HG02759 (cell line): ENCODE results near the gene CDK3.
"Not testable (repeated sequence)": the region's sequence is repeated elsewhere in the genome, so short reads cannot be mapped to it uniquely, and the experiment has no call there.

Source experiments
- ATAC-seq: cut with Tn5 transposase; IDR thresholded peaks from one replicate; pipeline ENCODE4 v1.9.1; 2021; ENCODE audit warnings: mild to moderate bottlenecking, moderate library complexity; ENCODE audit not compliant: unreplicated experiment

Gene CDK3

DNA sequence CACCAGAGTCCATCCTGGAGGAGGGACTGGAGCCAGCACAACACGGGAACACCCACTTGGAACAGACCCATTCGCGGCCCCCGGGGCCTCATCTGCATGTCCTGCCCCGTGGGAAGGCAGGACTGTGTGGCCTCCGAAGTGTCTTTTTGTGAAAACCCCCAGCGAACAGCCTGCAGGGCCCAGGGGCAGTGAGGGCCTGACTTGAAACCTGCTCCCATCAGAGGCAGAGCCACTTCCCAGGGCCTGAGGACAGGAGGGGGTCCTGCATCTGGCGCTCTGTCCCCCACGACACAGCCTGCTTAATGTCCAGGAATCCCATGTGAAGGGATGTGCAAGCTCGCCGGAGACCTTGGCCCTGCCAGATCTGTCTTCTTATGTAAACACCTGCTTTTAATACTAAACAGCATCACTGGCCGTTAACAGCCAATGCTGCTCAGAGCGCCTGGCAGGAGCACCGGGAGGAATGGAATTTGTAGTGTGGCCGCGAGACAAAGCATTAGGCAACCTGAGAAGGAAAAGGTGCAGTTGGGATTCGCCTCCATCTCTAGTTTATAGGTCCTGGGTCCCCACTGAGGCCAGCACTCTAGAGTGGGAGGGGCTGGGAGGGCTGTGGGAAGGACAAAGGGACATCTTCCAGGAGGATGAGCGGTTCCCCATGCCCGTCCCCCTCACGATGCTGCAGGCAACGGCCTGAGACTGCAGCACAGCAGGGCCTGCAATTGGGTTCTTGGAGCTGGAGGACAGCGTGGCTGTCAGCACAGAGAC is 36.0 kb downstream of the CDK3 start:
- no peak for ATAC-seq

DNA sequence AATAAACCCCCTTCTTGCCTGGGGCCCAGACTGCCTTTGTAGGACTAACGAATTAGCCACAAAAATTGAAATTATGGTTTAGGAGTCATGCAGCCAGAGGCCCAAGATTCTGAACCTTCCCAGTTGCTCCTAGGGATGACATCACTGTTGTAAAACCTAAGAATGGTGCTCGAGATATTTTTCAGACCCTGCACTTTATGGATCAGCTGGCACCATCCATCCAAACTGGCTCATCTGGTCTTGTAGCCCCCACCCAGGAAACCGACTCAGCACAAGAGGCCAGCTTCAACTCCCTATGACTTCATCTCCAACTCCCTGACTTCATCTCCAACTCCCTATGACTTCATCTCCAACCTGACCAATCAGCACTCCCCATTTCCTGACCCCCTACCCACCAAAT is 37.4 kb downstream of the CDK3 start:
- ATAC-seq: no peak

DNA sequence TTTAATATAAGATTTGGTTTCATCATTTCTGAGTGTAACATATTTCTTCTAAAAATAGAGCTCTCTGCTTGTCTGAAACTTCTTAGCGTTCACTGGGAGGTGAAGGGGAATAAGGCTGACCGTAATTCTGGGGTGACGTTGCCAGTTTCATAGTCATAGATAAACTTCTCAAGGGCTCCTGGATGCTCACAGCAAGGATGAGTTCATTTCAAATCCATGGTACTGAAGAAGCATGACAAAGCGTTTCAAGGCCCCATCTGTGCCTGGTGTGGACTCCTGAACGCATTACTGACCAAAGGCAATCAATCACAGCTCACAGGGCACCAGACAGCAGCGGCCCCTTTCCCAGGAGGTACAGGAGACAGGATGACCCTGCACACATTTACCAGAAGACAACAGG is 38.5 kb downstream of the CDK3 start:
- no peak for ATAC-seq

DNA sequence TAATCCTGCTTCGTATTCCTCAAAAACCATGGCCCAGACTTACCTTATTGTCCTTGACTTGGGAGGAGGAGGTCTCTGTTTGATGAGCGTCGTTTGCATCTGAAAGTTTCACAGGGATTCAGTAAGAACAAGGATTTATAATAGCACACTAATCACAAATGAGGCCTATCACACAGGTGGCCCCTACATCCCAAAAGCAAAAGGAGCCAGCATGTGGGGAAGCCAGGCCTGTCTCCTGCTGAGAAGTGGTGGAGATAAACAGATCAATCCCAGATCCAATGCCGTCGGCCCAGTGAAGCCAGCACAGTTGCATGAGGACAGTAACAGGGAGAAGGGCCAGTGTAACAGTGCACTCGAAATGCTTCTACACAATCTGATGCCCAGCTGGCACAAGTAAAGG is 39.7 kb downstream of the CDK3 start:
- no peak for ATAC-seq

DNA sequence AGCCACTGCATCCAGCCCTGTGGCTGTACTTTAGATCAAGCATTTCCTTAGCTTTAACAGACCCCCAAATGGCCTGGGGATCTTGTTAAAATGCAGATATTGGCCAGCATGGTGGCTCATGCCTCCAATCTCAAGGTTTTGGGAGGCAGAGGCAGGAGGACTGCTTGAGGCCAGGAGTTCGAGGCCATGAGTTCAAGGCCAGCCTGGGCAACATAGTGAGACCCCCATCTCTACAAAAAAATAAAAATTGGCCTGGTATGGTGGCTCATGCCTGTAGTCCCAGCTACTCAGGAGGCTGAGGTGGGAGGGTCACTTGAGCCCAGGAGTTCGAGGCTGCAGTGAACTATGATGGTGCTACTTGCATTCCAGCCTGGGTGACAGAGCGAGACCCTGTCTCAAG is 42.2 kb downstream of the CDK3 start:
- ATAC-seq: not testable (repeated sequence)

DNA sequence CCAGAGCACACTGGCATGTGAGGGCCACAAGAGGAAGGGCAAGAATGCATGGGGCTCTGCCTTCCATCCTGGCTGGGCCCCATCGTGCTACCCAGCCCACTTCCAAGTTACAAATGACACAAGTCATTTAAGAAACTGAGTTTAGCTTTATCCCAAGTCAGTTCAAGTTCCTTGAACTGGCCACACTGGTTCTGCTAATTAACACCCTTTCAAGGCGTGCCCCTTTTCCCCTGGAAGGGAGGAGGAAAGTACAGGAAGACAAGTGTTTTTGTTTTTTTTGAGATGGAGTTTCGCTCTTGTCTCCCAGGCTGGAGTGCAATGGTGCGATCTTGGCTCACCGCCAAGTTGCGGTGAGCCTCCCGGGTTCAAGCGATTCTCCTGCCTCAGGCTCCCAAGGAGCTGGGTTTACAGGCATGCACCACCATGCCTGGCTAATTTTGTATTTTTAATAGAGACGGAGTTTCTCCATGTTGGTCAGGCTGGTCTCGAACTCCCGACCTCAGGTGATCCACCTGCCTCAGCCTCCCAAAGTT is 43.9 kb downstream of the CDK3 start:
- not testable (repeated sequence) for ATAC-seq

DNA sequence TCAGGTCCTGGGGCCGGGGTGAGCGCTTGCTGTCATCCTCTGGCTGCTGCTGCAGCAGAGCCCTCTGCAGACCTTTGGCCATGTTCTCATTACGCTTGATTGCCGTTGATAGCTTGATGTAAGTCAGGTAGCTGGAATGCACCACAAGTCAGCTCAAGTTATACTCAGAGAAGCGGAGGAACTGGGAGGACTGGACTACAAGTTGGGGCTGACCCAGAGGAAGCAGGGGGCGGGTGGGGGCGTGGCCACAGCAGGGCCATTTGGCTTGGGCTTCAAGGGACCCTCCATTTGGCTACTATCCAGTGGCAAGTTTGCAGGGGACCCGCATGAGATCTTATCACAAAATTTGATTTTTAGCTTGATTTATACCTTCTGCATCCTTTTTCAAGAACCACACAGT is 45.4 kb downstream of the CDK3 start:
- no peak for ATAC-seq

DNA sequence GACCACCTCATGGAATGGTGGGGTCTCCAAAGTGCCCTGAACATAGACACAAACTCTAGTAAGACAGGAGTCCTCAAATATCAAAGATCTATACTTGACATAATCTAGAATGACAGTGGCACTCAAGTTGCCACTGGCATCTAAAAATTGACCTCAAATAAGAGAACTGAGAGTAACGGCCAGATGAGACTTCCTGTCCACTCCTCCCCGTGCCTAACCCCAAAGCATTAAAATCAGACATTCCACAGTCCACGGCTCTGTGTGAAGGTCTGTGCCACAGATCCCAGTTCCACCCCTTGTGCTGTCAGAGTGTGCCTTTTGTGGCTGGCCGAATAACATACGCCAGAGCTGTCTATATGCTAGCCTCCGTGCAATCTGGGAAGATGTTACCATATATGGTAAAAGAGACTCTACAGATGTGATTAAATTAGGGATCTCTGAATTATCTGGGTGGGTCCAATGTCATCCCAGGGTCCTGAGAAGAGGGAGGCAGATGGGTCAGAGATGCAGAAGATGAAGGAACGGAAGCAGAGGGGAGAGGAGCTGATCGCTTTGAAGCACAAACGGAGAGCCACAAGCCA is 47.5 kb downstream of the CDK3 start:
- no peak for ATAC-seq

DNA sequence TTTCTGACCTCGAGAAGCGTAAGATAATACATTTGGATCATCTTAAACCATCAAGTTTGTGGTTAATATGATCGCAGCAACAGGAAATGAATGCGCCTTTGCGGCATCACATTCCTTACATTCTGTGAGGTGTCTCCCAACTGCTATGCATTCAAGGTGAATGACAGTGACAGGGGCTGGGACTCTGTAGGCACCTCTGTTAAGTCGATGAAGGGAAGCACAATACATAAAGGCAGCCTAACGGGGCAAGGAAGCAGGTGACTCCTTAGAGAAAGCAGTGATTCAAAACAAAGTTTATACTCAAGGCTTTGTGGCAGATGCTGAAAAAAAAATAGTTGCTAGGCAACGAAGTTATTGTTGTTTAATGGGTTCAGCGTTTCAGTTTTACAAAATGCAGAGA is 48.1 kb downstream of the CDK3 start:
- no peak for ATAC-seq

DNA sequence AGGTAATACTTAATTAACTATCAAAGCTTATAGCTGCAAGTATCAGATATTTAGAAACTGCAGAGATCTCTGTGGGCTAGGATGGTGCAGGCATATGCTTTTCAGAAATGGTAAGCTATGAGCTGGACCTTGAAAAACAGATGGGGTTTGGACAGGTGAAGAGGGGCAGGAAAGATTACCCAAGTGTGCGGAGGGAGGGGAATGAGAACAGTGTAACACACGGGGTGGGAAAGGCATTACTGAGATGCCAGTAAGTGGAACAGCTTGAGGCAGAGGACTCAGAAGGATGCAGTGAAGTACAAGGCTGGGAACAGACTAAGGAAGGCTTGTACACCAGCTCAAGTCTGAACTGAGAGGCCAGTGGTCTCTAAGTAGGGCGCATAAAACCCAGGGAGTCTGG is 48.6 kb downstream of the CDK3 start:
- no peak for ATAC-seq

DNA sequence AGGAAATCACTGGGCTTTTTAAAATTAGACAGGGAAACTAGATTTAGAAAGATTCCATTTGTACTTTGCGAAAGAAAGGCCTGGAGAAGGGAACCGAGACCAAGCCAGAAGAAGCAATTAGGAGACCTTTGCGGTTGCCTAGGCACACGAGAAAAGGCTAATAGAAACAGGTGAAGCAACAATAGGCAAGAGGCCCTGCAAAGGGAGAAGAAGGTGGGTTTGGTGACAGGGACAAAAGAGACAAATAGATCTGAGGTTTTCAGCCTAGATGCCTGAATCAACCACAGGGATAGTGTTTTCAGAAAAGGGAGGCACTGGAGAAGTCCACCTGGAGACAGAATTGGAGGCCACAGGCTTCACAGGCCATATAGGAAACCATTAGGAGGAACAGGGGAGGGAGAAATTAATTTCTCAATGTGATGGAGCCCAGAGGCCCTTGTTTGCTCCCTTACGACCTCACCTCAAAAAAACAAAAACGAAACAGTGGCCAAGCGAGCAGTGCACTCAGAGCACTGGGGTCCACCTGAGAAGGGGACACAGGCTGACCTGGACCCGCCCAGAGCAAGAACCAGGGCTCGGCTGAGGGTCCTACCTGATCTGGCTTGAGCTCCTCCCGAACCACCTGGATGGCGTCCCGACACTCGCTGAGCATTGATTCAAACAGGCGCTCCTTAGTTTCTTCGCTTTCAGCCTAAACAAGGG is 49.3 kb downstream of the CDK3 start:
- no peak for ATAC-seq

DNA sequence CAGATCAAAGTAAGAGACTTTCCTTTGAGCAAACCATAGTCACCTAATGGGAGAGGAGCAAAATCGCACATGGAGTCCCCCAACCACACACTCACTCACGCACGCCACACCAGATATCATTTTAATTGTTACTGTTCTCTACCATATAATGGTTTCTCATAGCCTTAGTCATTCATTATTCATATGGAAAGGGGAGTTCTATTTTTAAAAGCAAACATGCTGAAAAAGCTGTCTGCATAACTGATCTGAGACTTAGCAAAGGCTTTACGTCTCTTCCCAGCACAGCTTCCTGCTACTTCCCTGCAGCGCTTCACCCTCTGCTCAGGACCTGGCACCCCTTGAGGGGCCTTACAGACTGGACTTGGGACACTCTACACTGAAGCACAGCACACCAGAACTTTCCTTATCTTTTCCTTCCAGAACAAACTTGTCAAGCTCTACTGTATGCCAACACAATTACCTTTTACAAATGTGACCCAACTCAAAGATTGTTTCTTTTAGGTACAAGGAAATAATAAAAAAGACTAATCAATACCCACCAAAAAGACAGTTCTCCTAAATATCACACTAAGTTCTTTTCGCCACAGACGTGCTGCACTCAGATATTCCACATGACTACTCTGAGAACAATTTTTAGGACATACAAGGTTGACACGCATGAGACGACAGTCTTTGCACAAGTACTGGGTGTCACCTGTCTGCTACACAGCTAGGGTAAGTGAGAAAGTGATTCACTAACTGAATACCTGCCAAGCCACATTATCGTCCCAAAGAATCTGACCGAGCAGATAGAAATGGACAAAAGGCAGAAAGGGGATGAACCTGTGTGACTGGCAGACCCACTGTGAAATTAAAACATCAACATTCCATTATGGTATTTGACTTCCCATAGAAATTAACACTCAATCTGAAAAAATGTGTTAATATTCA is 50.1 kb downstream of the CDK3 start:
- ATAC-seq: no peak

DNA sequence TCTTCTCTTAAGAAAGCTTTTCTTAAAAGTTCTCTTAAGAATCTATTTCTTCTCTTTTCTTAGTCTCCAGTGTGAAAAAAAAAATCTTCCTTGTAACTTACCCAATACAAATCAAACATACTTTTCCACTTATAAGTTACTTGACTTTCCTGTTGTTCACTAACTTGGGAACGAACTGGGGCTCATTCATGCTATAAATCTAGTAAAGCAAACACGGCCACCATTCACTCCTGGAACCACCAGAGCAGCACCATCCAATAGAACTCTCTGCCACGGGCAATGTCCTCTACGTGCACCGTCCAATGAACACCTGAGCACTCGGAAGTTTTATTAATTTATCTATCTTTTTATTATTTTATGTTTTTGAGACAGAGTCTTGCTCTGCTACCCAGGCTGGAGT is 50.9 kb downstream of the CDK3 start:
- no peak for ATAC-seq

DNA sequence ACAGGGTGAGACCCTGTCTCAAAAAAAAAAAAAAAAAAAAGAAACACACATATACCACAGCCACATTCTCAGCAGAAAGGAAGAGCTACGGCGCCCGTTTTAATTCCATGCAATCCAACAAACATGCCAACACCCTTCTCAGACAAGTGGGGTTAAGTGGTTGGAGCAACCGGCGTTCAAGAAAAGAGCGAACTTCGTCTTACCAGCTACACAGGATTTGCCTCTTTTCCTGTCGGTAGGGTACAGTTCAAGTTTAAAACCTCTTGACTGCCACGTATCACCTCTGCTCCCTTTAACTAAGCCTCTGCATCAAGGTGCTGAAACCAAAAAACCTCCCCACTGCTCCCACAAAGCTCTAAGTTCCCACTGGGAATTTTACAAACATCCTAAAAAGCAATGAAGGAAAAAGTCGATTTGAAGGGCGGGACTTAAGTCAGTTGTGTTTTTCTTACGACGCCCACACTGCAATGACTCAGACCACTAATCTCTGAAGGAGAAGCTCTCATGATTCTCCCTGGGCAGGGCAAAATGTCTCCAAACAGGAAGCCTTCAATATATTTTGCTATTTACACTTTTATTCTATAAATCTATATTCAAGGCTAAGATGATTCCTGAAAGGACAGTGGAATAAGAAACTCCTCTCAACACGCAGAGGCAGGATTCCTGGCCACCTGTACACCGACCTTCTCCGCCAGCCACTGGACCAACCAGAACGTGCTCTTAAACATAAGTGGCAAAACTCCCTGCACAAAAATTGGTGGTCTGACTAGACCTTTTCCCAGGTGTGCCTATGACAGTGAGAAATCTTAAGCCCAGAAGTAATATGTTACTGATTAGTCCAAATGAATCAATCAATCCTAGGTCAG is 52.8 kb downstream of the CDK3 start:
- ATAC-seq: no peak

DNA sequence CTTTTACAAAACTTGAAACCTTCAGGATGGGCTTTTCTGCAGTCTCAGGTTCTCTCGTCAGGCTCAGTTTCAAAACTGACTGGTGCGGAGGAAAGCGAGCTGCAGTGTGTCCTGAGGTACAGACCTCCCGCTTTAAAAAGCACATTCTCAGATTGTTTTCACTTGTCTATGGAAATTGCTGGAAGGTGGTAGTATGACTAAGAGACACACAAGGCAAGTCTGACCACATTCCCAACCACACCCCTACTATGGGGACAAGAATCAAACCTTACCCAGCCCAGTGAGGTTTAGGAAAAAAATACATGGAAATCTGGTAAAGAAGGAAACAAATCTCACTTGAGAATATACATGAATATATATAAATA is 53.4 kb downstream of the CDK3 start:
- ATAC-seq: no peak
